ENCODE results near the gene ZNF25.

ZNF25 gene

GRCh38 chr10:37906382-37906781 is 70.1 kb downstream of the ZNF25 start:
- DNase-seq: no peak
- Histone ChIP-seq H3K9me3 (ENCODE audit: insufficient read depth, low read length, severe bottlenecking) (no peaks in the 10 kb centered on the region), H4K20me1 (ENCODE audit: insufficient read depth, low read length) (no peaks in the 10 kb centered on the region), H3K27ac (ENCODE audit: low read length) (no peak overlapping the region), H3K9ac (ENCODE audit: low read depth, low read length) (no peak overlapping the region), H3K27me3 (ENCODE audit: insufficient read depth, low read length, poor library complexity) (no peaks in the 10 kb centered on the region), H3K79me2 (ENCODE audit: insufficient read depth, low read length) (no peaks in the 10 kb centered on the region), H3K4me1 (ENCODE audit: insufficient read depth, low read length) (no peaks in the 10 kb centered on the region), H3K36me3 (ENCODE audit: insufficient read depth, low read length) (no peaks in the 10 kb centered on the region), H3K4me2 (ENCODE audit: insufficient read depth, low read length) (no peak overlapping the region), H2AFZ (ENCODE audit: low read depth, low read length) (no peak overlapping the region), H3K4me3 (ENCODE audit: low read depth in 1 of 2, low read length in 2 of 2) (no peak overlapping the region)
- no peak for ATAC-seq (ENCODE audit: insufficient read depth, low read depth)
- TF ChIP-seq EZH2 (IDR thresholded peaks at IDR 0.05; ENCODE audit: borderline replicate concordance, low read depth, low read length, severe bottlenecking) (no peak), CTCF (IDR thresholded peaks at IDR 0.05; ENCODE audit: borderline replicate concordance, extremely low read depth, low read length, poor library complexity, severe bottlenecking) (no peak)

Data from DND-41 (cell line).